HG02938 (cell line): ENCODE measurements around the gene ARFGEF2.
"Not testable (repeated sequence)": the region's sequence is repeated elsewhere in the genome, so short reads cannot be mapped to it uniquely, and the experiment has no call there.

ENCODE experiments used
- ATAC-seq: cut with Tn5 transposase; IDR thresholded peaks from one replicate; pipeline ENCODE4 v1.9.1; 2021; ENCODE audit warnings: mild to moderate bottlenecking, moderate library complexity; ENCODE audit not compliant: unreplicated experiment

The ARFGEF2 gene

DNA sequence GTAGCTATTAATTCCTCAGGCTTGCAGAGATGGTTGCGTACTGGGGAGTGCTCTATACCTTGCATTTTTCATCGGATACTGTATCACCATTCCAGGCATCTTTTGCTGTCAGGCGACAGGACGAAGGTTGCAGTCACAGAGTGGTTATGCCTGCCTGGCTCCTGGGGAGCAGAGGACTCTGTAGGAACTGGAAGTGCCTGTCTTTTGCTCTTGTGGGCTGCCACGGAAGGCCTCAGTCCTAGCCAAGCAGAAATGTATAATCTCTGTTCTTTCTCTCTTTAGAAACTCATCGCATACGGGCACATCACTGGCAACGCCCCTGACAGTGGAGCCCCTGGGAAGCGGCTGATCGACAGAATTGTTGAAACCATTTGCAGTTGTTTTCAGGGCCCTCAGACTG lies 29.5 kb downstream of the ARFGEF2 start:
- no peak for ATAC-seq

DNA sequence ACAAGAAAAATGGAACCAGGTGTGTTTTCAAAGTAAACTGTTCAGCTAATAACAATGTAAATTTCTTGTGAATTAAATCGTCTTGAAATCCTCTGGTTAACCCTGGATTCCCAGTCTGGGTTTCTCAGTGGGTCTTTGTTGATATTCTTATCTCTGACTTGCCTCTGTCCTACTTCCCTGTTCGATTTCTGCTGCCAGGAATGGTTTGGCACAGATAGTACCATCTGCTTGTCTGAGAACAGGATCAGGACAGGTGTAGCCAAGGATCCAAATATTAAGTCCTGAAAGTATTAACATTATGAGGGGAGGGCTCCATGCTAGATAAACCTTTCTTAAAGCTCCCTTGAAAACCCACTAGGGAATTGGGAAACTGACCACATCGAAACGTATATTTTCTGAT lies 30.1 kb downstream of the ARFGEF2 start:
- ATAC-seq = no peak

DNA sequence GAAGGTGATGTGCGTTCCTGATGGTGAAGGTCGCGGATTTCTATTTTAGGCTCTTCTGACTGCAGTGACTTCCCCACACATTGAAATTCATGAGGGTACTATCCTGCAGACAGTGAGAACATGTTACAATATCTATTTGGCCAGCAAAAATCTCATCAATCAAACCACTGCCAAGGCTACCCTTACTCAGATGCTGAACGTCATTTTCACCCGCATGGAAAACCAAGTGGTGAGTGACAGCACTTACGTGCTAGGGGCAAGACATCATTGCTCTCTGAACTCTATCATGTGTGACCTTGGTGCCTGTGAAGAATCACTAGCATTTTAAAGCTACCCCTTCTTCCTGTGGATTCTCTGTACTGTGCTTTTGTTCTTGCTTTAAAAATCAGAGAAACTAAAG lies 31.1 kb downstream of the ARFGEF2 start:
- no peak for ATAC-seq

DNA sequence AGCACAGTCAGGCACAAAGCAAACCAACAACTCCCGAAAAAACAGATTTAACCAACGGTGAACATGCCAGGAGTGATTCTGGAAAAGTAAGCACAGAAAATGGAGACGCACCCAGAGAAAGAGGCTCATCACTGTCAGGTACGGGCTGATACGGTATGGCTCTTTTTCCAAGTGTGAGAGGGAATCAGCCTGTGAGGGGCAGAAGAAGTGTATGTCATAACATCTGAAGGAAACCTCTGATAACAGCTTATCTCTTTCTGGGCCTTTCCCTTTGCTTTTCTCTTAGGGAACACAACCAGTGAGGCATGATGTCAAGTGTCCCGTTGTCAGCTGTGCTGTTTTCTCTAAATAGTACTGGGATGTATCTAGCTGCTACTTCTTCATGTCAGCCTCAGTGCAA lies 32.1 kb downstream of the ARFGEF2 start:
- ATAC-seq = no peak

DNA sequence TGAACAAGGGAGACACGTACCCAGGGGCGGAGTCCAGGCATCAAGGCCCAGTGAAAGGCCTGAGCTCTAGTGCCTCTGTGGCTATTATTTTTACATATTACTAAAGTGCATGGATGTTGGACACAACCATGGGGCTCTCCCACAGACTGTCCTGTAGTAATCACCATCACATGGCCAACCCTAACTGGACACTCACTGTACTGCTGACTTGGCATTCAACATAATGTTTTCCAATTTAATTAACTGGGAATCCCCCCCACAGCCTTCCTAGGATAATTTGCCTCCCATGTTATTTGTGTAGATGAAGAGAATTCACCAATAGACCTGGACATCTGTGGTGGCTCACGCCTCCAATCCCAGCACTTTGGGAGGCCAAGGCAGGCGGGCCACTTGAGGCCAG lies 34.5 kb downstream of the ARFGEF2 start:
- ATAC-seq = no peak

DNA sequence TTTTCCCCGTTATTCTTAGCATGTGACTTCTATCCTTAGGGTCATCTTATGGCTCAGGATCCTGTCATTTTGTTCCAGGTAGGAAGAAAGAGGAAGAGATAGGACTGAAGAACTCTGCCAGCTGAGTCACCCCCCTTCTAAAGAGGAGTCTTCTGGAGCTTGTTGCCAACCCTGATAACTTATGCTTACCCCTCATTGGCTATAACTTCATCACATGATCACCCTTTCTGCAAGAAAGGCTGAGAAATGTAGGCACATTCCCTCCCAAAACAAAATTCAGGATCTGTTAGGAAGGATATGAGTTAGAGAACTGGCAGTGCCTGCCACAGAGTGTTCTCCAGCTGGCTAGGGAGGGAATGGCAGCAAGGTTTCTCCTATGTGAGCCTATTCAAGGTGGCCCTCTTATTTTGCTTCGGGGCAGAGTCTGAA lies 35.6 kb downstream of the ARFGEF2 start:
- ATAC-seq = no peak

DNA sequence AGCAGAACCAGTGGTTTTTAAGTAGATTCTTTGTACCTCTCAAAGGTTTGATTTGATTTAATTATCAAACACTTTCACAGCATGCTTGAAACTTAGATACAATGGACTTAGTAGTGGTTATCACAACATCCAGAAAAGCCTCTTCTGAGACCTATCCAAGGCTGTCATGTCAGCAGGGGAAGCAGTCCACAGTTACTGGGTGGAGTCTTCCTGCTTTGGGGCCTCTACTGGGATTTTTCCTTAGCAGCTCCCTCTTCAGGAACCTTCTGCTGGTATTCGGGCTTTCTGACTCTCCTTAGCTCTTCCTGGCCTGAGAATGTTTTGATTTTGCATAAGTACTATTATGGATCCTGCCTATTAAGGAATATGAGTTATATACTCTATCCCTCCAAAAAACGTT lies 36.0 kb downstream of the ARFGEF2 start:
- ATAC-seq = no peak

DNA sequence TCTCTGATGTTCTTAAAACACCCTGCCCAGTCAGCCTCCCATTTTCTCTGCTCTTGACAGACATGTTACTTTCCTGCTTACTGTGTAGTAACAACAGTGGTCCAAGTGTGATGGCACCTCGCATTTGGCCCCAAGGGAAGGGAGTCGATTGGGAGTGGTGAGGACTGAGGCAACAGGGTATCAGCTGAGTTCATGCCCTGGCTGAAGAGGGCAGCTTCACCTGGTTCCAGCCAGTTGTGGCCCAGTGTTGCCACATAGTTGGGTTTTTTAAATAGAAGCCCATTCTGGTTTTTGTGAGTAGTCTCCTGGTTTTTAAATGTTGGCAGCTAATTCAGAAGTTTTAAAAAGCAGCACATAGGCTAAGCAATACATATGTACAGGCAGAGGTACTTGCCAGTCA lies 37.2 kb downstream of the ARFGEF2 start:
- ATAC-seq = no peak

DNA sequence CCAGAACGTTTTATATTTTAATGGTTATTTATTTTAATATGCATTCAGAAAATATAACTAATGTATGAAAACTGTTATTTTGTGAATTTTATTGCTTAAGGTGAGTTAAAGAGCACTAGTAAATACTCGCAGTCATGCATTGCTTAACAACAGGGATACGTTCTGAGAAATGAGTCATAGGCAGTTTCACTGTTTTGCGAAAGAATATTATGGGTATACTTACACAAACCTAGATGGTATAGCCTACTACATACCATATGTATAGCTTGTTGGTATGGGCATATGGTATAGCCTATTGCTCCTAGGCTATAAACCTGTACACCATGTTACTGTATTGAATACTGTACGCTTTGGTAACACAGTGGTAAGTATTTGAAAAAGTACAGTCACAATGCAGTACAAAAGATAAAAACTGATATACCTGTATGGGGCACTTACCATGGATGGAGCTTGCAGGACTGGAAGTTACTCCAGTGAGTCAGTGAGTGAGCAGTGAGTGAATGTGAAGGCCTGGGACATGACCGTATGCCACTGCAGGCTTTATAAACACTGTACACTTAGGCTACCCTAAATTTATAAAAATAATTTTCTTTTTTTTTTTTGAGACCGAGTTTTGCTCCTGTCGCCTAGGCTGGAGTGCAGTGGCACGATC lies 38.5 kb downstream of the ARFGEF2 start:
- no peak for ATAC-seq

DNA sequence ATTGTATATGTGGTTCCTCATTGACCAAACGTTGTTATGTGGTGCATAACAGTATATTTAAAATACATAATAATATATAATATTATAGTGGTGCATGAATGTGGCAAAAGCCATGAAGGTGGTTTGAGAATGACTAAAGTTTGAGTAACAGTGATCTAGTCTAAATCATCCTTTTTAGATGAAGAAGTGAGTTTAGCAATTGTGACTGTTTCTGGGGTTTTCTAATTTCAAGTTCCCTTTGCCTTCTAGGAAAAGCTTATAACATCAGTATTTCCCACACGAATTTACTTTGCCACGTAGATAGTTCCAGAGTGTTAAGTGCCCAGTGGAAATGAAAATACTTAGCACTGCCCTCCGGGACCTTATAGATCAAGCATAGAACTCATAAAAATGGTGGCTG lies 40.9 kb downstream of the ARFGEF2 start:
- ATAC-seq = no peak

DNA sequence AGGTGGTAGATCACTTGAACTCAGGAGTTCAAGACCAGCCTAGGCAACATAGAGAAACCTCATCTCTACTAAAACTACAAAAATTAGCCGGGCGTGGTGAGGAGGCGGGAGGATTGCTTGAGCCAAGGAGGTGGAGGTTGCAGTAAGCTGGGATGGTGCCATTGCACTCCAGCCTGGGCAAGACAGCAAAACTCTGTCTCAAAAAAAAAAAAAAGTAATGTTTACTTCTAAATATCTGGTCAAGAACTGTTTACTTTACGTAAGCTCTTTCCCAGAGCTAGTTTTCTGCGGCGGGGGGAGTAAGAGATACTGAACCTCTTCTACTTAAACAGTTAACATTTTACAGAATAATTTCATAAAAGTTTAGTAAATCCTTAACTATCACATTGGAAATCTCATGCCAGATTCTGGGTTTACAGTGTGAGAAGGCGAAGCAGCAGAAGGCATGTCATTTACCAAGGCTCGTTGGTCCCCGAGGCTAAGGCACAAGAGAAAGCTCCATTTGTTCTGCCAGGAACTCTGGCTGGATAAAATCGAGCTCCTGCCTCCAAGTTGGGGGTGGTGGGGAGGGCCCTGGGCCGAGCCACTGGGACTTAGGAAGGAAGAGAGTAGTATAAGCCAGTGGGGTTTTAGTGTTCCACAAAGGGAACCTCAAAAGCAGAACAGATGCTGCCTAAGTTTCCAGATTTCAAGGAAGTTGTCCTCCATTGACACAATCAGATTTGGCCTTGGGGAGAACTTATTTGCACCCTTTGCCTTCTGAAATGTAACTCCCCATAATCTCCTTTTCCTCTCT lies 41.7 kb downstream of the ARFGEF2 start:
- ATAC-seq = no peak

DNA sequence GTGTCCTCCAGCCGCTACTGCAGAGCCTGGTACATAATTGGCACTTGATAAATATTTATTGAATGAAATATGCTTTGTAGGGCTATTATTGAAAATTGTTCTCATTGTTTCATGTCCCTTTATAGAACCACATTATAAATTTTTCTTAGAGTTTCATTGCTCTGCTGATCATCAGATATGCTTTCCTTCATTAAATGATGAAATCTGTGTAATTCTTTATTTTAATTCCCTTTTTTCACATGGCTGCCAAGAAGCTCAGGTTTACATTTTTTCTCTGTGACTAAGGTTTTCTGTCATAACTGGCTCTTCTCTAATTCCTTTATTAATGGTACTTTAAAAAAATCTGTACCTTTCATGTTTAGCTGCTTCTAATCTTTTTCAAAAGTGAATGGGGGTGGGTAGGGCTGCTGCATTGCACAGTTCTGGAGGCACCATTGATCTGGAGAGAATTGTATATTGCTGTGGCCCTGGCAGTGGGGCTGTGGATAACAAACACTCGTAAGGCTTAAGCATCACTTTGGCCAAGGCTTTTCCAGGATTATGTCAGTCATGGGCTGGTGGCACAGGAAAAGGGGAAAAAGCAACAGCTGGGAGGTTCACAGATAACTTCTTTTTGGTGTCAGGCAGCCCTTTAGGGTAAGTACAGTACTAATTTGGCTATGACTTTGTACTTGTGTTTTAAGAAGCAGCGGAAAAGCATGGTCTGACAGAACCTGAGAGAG lies 43.8 kb downstream of the ARFGEF2 start:
- no peak for ATAC-seq

DNA sequence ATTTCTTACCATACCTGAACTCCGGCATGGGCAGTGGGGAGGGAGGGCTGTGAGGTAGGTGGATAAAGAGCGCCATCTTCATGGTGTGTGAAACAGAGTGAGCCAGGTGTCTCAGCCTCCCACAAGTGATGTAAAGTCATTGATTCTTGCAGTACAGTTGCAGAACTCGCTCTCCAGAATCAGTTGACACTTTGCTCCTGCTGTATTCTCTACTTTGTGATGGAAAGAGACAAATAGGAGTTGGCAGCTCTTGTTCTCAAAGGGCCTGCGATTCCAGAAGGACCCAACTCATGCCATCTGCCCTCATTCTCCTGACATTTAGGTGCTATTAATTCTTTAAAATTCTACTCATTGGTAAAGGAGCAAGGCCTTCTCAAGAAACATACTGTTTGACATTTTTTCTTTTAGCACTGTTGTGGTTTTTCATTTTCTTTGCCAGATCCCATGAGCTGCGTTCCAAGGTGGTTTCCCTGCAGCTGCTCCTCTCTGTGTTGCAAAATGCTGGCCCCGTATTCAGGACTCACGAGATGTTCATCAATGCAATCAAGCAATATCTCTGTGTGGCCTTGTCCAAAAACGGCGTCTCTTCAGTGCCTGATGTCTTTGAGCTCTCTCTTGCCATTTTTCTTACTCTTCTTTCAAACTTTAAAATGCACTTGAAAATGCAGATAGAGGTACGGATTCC lies 49.3 kb downstream of the ARFGEF2 start:
- no peak for ATAC-seq

DNA sequence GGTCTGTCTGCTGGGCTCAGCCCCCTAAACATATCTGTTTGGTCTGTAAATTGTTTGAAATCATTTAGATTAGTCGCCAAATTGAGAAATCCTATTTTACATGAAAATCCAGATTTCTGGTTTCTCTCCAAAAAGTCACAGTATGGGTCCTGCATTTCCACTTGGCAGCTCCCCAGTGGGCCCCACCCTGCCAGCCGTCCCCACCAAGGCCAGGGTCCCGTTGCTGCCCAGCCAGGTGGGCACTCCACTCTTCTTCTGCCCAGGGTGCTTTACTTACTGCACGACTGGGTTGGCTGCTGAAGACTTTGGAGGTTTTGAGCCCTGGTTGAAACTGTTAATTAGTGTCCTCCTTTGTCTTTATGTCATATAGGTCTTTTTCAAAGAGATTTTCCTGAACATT lies 50.4 kb downstream of the ARFGEF2 start:
- ATAC-seq = no peak

DNA sequence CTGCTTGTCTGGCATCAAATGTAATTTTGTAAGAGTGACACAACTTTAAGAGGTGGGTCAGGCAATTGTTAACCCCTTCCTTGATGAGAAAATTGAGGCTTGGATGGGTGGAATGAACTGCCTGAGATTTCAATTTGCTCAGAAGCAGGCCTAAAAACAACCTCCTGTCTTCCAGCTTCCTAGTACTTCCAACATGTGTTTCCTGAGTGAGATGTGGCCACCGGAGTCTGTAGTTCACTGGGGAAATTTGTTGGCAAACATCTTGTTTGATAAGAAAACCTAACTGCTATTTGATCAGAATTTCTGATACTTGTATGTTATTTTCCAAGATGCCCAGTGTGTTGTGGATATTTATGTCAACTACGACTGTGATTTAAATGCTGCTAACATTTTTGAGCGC lies 51.3 kb downstream of the ARFGEF2 start:
- ATAC-seq = no peak

DNA sequence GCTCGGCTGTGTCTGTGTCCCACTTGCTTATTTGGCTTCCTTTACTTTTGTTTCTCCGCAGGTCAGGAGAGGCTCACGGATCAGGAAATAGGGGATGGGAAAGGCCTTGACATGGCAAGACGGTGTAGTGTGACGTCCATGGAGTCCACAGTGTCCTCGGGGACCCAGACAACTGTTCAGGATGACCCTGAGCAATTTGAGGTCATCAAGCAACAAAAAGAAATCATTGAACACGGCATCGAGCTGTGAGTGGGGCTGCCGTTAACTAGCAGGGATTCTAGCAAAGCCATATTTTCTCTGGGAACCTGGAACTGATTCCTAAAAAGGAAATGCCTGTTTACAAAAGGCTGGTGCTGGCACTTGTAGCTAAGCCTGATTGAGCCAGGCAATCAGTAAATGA lies 54.4 kb downstream of the ARFGEF2 start:
- ATAC-seq = no peak

DNA sequence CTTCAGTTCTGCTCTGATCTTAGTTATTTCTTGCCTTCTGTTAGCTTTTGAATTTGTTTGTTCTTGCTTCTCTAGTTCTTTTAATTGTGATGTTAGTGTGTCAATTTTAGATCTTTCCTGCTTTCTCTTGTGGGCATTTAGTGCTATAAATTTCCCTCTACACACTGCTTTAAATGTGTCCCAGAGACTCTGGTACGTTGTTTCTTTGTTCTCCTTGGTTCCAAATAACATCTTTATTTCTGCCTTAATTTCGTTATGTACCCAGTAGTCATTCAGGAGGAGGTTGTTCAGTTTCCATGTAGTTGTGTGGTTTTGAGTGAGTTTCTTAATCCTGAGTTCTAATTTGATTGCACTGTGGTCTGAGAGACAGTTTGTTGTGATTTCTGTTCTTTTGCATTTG lies 58.5 kb downstream of the ARFGEF2 start:
- not testable (repeated sequence) for ATAC-seq

DNA sequence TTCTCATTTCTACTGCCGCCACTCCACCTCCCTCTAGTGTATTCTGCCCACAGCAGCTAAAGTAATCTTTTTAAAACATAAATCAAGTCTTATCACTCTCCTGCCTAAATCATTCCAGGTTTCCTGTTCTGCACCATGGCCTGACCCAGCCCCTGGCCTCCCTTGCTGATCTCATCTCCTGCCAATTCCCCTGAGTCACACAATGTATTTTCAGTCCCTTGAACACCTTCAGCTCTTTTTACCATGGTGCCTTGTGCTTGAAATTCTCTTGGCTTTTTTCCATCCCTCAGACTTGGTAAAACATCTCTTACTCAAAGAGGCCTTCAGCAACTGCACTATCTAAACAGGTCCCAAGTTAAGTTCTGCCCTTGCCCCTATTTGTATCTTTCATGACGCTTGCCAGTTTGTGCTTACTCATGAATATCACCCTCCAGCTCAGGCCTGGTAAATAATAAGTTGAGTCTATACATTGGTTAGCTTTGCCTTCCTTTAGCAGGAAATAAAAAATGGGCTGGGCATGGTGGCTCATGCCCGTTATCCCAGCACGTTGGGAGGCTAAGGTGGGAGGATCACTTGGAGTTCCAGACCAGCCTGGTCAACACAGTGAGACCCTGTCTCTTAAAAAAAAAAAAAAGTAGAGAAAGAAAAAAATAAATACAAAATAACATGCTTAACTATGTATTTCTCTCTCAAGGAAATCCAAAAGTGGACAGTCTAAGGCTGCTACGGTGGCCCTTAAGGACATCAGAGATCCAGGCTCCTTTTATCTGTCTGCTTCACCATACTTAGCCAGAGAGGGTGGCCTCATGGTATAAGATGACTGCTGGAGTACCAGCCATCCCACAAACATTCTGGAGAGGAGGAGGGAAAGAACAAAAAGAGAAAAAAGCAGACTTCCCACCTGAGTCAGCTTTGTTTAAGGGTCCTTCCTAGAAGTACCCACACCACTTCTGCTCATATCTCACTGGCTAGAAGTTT lies 62.2 kb downstream of the ARFGEF2 start:
- no peak for ATAC-seq

DNA sequence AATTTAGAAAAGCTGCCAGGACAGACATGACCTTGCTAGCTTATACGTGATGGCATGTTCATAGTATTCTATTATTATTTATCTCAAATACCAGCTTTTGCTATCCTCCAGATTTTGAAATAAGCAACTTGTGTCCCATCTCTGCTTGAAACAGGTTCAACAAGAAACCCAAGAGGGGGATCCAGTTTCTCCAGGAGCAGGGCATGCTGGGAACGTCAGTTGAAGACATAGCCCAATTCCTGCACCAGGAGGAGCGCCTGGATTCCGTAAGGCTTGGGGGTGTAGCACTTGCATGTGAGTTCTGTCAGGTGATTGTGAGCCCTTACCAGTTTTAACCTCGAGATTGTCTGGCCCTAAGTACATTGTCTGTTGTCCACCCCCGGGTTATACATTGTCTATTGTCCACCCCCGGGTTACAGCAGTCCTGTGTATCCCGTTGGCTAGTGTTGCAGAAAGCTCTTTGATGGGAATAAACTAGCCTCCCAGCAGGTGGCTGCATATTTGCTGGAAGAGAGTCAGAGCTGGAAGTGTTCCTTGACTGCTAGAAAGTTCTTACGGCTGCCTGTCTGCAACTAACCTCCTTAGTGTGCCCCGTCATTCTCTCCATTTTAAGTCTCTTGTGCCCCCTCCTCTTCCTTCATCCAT lies 63.2 kb downstream of the ARFGEF2 start:
- no peak for ATAC-seq

DNA sequence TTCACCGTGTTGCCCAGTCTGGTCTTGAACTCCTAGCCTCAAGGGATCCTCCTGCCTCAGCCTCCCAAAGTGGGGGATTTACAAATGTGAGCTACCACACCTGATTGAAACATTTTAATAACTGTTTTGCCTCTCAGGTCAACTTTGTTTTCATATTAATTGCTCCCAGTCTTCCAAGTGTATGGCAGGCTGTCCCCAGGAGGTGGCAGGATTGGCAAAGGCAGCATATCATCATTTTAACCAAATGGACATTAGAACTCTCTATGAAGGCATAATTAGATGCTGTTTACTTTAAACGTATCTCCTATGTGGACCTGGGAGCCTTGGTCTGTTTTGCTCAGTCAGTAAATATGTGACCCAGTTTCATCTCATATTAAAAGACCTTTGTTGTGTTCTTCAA lies 65.4 kb downstream of the ARFGEF2 start:
- ATAC-seq = no peak
